ENCODE data around the gene RNASE4. TPM values are rescaled to one million over a fixed set of nuclear protein-coding genes. Genes with fewer than 3 reads are reported as not detected.

Gene RNASE4
- total RNA-seq, 1 experiment from 2014 or later = 3.3 TPM

GRCh38 chr14:20680843-20681347, 3.5 kb upstream of the RNASE4 start:
- H3K4me3 ChIP-seq (ENCODE audit: low read depth in 2 of 2, low read length in 2 of 2) = peak overlapping the region; percentile 81 to 97
- H3K9me3 ChIP-seq (ENCODE audit: control insufficient read depth, insufficient read depth, low read depth, low read length) = no peaks in the 10 kb centered on the region
- H3K4me1 ChIP-seq (ENCODE audit: control insufficient read depth, insufficient read depth, low read length) = peaks cover 3% of the 10 kb centered on the region
- TF ChIP-seq SIN3A (IDR thresholded peaks at IDR 0.05; ENCODE audit: borderline replicate concordance, insufficient read depth, low read depth, low read length) (no peak), REST (IDR thresholded peaks at IDR 0.05; ENCODE audit: insufficient read depth in 1 of 2, low read depth in 2 of 2, low read length in 1 of 2) (no peak), CTCF (IDR thresholded peaks at IDR 0.05) (no peak), POLR2AphosphoS5 (IDR thresholded peaks at IDR 0.05; ENCODE audit: low read depth, low read length) (no peak), TCF7L2 (IDR thresholded peaks at IDR 0.05; ENCODE audit: low read depth, low read length) (no peak)
- in situ Hi-C loops (cut with HindIII; ENCODE audit: low pct_unique_long_range_greater_than_20kb, low sequenced_read_pairs) (no loop called here), intact Hi-C loops (cut with micrococcal nuclease; ENCODE audit: unreplicated experiment) (loop anchor here (5.0 kb wide), 1 partner anchor 69 kb away; no protein-coding TSS in a partner anchor)
- POLR2A ChIA-PET = interaction anchor here (0.6 kb wide), 1 partner anchor 20 kb away, joined by 8 read pairs; no protein-coding TSS in a partner anchor
- CTCF ChIA-PET = interaction anchor here (0.7 to 1.5 kb wide), 2 partner anchors 9 to 18 kb away, joined by 4 to 6 read pairs; no protein-coding TSS in a partner anchor
- no peak for DNase-seq (ENCODE audit: low read depth, low spot score)
- no TSS peak for BruUV-seq (replicated peaks)
- ATAC-seq = no peak
- peak overlapping the region; percentile 69 for H3K27ac ChIP-seq (ENCODE audit: low read length)
- no peaks in the 10 kb centered on the region for H3K36me3 ChIP-seq (ENCODE audit: control insufficient read depth, insufficient read depth, low read length)
- H3K27me3 ChIP-seq (ENCODE audit: control insufficient read depth, insufficient read depth, low read length) = no peaks in the 10 kb centered on the region

GRCh38 chr14:20681348-20682126, 2.8 kb upstream of the RNASE4 start:
- Histone ChIP-seq H3K9me3 (ENCODE audit: control insufficient read depth, insufficient read depth, low read depth, low read length) (no peaks in the 10 kb centered on the region), H3K27ac (ENCODE audit: low read length) (peak overlapping the region; percentile 96), H3K4me1 (ENCODE audit: control insufficient read depth, insufficient read depth, low read length) (peaks cover 3% of the 10 kb centered on the region), H3K27me3 (ENCODE audit: control insufficient read depth, insufficient read depth, low read length) (no peaks in the 10 kb centered on the region), H3K36me3 (ENCODE audit: control insufficient read depth, insufficient read depth, low read length) (no peaks in the 10 kb centered on the region), H3K4me3 (ENCODE audit: low read depth in 2 of 2, low read length in 2 of 2) (peak overlapping the region; percentile 81 to 97)
- ChIA-PET POLR2A (interaction anchor here (0.6 to 0.8 kb wide), 2 partner anchors 21 to 339 kb away, joined by 4 to 8 read pairs; no protein-coding TSS in a partner anchor), CTCF (interaction anchor here (0.7 to 1.5 kb wide), 3 partner anchors 10 to 289 kb away, joined by 4 to 6 read pairs (median 4); no protein-coding TSS in a partner anchor)
- BruUV-seq (replicated peaks) = no TSS peak
- ATAC-seq (peak; percentile 25), DNase-seq (ENCODE audit: low read depth, low spot score) (peak; percentile 95)
- TF ChIP-seq SIN3A (IDR thresholded peaks at IDR 0.05; ENCODE audit: borderline replicate concordance, insufficient read depth, low read depth, low read length) = peak; percentile 50; the same call in 1 of the 2 replicates
- TF ChIP-seq CTCF (IDR thresholded peaks at IDR 0.05) = no peak
- TF ChIP-seq POLR2AphosphoS5 (IDR thresholded peaks at IDR 0.05; ENCODE audit: low read depth, low read length) = peak; percentile 35; the same call in 1 of the 2 replicates
- TF ChIP-seq TCF7L2 (IDR thresholded peaks at IDR 0.05; ENCODE audit: low read depth, low read length) = no peak
- no peak for TF ChIP-seq REST (IDR thresholded peaks at IDR 0.05; ENCODE audit: insufficient read depth in 1 of 2, low read depth in 2 of 2, low read length in 1 of 2)
- intact Hi-C loops (cut with micrococcal nuclease; ENCODE audit: unreplicated experiment) (loop anchor here (5.0 kb wide), 1 partner anchor 69 kb away; no protein-coding TSS in a partner anchor), in situ Hi-C loops (cut with HindIII; ENCODE audit: low pct_unique_long_range_greater_than_20kb, low sequenced_read_pairs) (no loop called here)

All from Panc1 (cell line).